LNCaP clone FGC (cell line): ENCODE data around the gene TMEM205.
"Not testable (repeated sequence)": the region's sequence is repeated elsewhere in the genome, so short reads cannot be mapped to it uniquely, and the experiment has no call there.

Experiments
- DNase-seq: peaks from one replicate; pipeline ENCODE4 v3.0.0-alpha.2; 2011; ENCODE audit warnings: low read depth
- H3K4me3 ChIP-seq: 2 replicates; pipeline ENCODE4 v1.5.1; 2011; ENCODE audit warnings: mild to moderate bottlenecking, low read depth, low read length, control low read depth
- TF ChIP-seq, protein P1 (sequence below): IDR thresholded peaks from 2 replicates; pipeline ENCODE4 v1.5.1; 2012; ENCODE audit warnings: mild to moderate bottlenecking; ENCODE audit not compliant: control insufficient read depth, insufficient read depth; ENCODE audit errors: extremely low read depth

The TMEM205 gene

DNA sequence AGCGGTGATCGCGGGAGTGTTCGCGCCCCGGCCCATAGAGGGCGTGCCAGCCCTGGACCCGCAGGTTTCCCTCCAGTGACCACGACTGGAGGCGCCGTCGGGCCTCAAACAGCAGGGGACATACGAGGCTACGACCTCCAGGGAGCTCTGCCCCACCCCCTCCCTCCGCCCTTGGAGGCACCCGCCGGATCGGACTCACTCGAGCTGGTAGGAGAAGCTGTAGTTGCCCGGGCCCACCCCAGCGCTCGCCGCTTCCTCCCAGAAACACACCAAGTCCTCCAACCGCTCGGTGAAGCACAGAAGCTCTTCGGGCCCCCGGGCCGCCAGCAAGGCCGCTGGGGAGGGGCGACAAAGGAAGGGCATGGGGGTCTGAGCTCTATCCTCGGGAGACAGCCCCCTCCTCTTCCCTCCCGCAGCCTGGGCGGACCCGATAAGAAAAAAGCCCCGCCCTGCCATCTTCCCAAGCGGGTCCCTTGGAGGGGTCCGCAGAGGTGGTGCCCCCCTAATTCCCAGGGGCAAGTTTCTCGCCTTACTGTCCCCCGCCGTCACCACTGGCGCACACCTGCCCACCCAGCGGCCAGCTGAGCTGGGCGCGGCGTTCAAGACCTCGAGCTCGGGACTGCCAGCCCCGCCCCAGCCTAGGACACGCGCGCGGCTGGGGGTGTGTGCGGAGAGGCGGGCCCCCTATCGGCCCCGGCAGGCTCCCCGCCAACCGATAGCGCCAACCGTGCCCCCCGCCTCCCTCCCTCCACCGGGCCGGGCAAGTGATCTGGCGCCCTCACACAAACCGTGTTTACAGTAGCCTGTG lies 37.0 kb upstream of the TMEM205 start:
- peak overlapping the region; percentile 54 for H3K4me3 ChIP-seq
- TF ChIP-seq, protein P1, sequence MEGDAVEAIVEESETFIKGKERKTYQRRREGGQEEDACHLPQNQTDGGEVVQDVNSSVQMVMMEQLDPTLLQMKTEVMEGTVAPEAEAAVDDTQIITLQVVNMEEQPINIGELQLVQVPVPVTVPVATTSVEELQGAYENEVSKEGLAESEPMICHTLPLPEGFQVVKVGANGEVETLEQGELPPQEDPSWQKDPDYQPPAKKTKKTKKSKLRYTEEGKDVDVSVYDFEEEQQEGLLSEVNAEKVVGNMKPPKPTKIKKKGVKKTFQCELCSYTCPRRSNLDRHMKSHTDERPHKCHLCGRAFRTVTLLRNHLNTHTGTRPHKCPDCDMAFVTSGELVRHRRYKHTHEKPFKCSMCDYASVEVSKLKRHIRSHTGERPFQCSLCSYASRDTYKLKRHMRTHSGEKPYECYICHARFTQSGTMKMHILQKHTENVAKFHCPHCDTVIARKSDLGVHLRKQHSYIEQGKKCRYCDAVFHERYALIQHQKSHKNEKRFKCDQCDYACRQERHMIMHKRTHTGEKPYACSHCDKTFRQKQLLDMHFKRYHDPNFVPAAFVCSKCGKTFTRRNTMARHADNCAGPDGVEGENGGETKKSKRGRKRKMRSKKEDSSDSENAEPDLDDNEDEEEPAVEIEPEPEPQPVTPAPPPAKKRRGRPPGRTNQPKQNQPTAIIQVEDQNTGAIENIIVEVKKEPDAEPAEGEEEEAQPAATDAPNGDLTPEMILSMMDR: peak; percentile 42
- DNase-seq: no peak

DNA sequence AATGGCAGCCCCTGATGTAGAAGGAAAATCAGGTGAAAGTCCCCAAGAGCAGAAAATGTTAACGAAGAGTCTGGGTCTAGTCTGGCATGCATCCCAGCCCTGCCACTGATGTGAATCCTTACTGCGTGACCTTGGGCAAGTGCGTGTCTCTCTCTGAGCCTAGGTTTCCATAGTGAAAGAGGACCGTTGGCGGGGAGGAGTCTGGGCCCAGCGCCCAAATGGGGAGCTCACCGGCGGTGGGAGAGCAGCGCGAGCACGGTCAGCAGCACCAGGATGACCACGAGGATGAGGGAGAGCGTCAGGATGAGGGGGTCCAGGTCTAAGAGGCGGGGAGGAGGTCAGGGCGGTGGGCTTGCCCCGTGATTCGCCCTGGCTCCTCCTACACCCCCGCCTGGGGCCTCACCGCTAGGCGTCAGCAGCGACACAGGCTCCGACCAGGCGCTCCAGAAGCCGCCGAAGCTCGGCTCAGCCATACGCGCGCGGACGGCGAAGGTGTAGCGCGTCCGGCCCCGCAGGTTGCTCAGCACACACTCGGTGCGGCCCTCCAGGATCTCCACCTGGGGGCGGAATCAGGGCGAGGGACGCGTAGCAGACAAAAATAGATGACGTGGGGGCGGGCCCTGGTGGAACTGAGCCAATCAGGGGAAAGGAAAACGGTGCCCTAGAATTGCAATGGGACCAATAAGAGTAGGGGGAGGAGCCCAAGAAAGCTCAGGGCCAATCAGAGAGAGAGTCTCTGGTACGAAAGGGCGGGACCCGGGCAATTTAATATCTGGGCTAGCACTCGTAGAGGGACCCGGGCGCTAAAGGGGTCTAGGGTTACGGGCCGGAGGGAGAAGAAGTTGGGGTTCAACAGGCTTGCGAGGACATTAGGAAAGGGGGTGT lies 34.8 kb upstream of the TMEM205 start:
- peak overlapping the region; percentile 75 for H3K4me3 ChIP-seq
- TF ChIP-seq, protein P1: peak; percentile 67
- peak; percentile 92 for DNase-seq

DNA sequence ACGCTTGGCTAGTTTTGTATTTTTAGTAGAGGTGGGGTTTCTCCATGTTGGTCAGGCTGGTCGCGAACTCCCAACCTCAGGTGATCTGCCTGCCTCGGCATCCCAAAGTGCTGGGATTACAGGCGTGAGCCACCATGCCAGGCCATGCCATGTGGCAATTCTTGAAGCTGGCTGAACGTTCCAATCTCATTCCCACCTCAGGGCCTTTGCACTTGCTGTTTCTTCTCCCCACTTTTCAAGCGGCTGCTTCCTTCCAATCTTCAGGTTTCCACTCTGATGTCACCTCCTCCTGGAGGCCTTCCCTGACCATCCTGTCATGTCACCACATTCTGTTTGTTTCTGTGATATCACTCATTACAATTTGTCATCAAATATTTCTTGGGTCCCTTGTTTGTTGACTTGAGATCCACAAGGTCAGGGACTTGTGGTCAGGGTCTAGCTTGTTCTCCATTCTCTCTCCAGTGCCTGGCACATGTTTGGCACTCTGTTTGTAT lies 33.8 kb upstream of the TMEM205 start:
- TF ChIP-seq, protein P1: no peak
- no peak for DNase-seq
- H3K4me3 ChIP-seq: peak overlapping the region; percentile 75

DNA sequence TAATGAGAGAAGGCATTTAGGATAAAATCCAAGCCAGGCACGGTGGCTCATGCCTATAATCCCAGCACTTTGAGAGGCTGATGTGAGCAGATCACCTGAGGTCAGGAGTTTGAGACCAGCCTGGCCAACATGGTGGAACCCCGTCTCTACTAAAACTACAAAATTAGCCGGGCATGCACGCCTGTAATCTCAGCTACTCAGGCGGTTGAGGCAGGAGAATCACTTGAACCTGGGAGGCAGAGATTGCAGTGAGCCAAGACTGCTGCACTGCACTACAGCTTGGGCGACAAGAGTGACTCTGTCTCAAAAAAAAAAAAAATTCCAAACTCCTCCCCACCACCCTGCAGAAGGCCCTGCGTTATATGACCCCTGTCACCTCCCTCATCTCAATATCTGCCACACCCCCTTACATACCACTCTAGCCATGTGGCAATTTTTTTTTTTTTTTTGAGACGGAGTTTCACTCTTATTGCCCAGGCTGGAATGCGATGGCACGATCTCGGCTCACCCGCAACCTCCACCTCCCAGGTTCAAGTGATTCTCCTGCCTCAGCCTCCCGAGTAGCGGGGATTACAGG lies 33.3 kb upstream of the TMEM205 start:
- DNase-seq, H3K4me3 ChIP-seq: not testable (repeated sequence)

DNA sequence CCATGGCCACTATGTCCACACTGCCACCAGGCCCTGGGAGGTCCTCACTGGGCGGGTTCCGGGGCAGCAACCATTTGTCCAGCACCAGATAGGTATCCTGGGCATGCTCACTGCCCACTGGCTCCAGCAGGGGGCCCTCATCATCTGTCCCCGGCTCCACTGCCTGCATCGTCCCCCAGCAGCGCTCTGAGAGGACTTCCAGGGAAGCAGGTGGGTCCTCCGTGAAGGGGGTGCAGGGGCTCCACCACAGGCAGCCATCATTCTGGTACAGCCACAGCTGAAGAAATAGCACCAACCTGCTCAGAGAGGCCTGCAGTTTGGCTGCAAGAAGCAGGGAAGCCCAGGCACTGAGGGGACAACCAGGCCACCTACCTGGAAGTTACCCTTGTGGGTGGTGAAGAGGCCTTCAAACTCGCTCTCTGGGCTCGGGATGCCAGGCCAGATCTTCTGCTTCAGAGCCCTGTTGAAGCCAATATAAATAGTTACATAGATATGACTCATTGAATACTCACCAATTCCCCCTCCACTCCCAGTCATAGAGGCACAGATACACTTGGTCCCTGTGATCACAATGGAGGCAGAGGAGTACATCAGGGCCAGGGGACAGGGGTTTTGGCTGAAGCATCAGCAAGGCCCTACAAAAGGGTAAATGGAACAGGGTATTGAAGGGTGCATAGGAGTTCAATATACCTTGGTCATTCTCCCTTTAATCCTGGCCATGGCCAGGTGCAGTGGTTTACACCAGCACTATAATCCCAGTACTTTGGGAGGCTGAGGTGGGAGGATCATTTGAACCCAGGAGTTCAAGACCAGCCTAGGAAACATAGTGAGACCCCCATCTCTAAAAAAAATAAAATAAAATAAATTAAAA lies 32.5 kb upstream of the TMEM205 start:
- peak; percentile 58 for DNase-seq
- TF ChIP-seq, protein P1: peak; percentile 41
- no peak overlapping the region for H3K4me3 ChIP-seq

DNA sequence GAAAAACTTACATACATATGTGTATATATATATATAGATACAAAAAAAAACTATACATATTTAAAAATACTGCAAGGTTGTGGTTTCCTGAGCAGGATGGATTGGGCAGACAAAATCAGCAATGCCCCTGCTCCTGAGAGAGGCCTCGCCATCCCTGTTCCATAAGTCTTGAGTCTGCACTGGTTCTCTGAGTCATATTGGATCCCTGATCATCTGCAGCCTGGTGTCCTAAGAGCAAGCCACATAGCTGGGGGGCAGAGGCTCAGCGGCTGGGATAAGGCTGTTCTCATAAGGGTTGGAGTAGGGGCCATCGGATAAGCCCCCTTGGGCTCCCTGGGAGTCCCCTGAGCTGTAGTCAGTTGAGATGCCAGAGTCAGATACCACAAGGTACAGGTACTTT lies 31.7 kb upstream of the TMEM205 start:
- TF ChIP-seq, protein P1: no peak
- DNase-seq: no peak
- no peak overlapping the region for H3K4me3 ChIP-seq
